ENCODE results near the gene AMMECR1. TPM values are rescaled to one million over a fixed set of nuclear protein-coding genes. Genes with fewer than 3 reads are reported as not detected.

Gene AMMECR1
- total RNA-seq, 1 donor from 2014 or later = 12.5 TPM

DNA sequence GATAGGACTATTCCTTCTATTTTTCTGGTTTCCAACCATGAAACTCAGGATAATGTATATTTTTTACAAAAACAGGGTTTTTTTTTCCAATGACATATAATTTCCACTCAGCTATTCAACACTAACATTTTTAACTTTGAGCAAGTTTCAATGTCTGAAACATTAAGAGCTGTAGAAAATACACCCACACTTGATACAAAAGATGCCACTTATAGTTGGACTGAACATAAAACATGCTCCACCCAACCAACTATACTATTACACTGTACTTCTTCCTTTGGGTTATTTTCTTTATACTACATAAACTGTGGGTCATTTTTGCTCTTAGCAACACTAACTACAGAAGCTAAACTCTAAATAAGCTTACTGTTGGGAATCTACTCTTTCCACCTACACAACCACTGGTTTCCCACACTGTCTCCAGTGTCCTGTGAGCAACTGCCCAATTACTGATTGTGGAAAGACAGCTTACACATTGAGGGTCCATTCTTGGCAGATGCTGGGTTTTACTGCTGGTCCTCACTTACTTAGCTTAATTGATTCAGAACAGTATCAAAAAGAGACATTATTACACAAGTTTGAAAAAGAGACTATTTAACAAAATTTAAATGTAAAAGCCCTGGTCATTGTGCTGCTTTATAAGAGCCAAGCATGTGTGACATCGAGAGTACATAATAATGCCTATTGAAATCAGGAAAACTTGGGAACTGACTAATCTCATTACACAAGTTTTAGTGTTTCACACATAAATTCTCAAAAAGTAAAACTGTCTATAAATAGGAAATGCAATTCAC, 6.3 kb downstream of the AMMECR1 start:
- DNase-seq (ENCODE audit: low read depth) = no peak

DNA sequence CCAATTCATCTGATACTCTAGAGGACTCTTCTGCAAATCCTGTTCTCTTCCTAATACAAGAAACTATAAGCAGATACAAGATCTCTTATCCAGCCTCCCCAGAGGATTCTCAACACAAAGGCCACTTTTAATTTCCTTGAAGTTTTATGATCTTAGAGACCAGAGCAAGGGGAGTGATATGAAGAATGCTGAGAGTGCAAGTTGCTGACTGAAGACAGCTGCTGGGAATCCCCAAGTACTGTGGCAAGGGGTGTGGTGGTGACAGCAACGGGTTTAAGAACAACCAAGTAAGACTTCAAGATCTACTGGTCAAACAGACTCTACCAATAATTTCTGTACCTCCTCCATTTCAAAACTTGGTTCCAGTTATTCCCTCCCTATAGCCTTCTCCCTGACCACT, 7.0 kb downstream of the AMMECR1 start:
- DNase-seq (ENCODE audit: low read depth) = peak; percentile 62

DNA sequence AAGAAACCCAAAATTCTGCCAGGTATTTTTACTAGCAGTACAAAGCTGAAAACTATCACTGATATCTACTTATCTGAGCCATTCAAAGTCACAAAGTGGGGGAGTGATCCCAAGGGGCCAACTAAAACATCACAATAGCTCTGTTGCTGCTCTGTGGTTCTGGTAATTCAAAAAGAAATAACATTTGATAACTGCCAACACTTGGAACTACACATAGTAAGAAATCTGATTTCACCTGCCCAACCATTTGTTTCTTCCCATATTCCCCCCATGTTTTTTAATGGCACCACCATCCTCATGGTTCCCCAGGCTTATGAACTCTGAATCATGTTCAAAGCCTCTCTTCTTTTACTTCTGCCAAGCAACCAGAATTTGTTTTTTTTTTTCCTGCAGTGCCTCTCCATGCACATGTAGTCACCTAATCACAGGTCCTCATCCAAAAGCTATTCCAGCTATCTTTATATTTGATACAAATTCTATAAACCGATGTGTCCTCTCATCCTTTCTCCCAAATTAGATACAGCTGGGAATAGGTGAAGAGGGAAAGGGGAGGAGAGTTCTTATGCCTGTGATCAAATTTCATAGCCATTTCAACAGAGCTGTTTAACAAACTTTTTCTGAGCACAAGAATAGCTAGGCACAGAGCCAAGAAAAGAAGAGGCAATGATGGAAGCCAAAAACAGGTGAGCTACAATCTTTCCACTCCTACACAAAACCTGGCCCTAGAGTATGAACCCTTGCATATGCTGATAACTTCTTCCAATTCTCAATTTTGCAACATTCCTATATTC, 7.7 kb downstream of the AMMECR1 start:
- DNase-seq (ENCODE audit: low read depth) = peak; percentile 19

DNA sequence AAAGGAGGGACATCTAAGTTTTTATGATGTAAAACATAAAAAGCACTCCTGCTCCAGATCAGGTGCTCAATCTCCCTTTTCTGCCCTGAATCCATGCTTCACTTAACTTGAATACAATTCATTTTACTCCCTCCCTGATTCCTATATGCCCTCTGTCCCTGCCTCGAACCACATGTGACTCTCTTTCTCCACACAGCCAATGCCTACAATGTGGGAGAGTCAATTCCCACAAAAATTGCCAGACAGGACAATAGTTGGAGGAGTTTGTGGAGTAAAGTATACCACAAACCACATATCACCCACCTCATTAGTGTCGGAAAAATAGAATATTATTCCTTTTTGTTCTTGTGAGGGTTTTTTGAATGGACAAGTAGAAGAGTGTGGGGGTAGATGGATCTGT, 9.7 kb downstream of the AMMECR1 start:
- DNase-seq (ENCODE audit: low read depth) = no peak

GRCh38 chrX:110304884-110305283, 13.0 kb downstream of the AMMECR1 start:
- DNase-seq (ENCODE audit: low read depth) = no peak

GRCh38 chrX:110304371-110304770, 13.5 kb downstream of the AMMECR1 start:
- no peak for DNase-seq (ENCODE audit: low read depth)

DNA sequence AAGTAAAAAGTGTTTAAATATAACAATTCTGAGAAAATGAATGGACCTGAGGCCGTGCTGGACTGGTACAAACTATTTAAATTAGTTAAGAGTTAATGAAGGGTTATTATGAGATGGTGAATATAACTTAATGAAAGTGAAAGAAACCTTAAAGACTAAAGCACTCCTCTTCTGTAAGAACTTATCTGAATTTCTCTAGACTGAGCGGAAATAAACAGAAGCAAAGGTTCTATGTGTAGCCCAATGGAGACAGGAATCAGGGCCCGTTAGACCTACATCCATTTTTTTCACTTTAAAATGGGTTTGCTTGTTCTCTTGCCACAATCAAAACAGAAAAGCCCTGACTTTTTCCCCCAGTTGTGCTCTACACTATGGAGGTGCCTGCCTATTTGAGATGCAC, 14.9 kb downstream of the AMMECR1 start:
- DNase-seq (ENCODE audit: low read depth) = no peak

DNA sequence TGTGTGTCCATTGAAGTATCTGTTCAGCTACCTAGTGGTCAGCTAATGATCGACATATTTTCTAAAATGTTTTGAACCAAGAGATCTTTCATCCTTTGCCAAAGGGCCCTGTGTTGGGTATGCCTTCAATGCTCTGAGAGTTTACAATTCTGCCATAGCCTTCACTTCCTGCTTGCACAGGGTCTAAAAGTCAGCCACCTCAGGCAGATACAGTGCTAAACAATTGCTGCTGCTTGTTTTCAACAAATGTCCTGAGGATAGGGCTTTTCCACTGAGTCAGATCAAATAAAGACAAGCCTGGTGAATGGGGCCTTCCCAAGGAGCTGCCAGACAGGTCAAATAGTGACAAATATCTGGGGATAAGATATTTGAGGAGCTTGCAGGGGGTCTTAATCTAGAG, 16.7 kb downstream of the AMMECR1 start:
- no peak for DNase-seq (ENCODE audit: low read depth)

DNA sequence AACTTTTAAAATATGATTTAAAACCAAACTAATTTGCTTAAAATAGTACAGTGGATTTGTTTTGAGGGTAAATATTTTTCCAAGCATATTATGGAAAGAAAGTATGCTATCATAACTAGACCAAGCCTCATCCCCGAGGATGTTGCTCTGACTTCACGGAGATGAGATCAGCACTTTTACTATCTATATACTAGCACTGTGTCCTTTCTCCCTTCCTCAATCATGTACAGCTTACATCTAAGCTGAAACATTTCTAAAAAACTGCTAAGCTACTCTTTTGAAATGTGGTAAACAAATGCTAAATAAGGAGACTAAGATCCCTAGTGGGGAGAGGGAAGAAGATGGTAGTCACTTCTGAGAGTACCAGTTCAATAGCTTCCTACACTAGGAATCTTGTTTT, 23.8 kb downstream of the AMMECR1 start:
- DNase-seq (ENCODE audit: low read depth) = no peak

- no peak for DNase-seq (ENCODE audit: low read depth)
Measured at GRCh38 chrX:110293658-110294057, 24.2 kb downstream of the AMMECR1 start.

DNA sequence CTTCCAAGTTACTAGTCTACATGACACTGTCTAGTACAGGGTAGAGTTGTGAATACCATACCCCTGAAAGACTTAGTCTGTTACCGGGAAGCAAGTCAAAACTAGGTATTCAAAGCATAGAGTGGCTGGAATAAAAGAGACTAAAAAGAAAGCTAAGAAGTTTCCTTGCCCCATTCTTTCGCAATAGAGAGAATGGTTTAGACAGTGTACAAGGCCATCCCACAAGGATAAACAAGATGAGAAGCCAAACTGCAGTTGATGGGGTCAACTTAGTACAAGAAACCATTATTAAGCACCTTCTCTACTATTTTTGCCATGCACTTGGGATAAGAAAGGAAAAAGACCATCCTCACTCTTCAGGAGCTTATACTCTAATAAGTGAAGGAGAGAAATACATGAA, 30.3 kb downstream of the AMMECR1 start:
- DNase-seq (ENCODE audit: low read depth) = no peak

- peak; percentile 26 for DNase-seq (ENCODE audit: low read depth)
Measured at GRCh38 chrX:110286106-110286505, 31.8 kb downstream of the AMMECR1 start.

- peak; percentile 49 for DNase-seq (ENCODE audit: low read depth)
Measured at GRCh38 chrX:110284159-110284558, 33.7 kb downstream of the AMMECR1 start.

DNA sequence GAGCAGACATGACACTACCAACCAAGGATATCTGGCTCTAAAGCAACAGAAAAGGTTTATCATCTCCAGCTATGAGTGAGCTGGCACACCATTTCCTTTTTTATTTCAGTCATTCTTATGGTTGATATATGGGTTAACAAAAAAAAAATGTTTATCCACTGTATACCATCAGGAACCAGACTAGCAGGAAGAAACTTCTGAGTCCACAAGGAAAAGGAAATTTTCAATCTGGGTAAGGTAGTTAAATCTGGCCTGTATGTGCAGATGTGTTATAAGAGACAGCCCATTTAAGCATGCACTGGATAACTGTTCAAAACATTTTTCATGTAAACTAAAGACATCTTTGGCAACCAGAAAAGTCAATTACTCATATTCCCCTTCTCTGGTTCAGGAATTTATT, 35.0 kb downstream of the AMMECR1 start:
- no peak for DNase-seq (ENCODE audit: low read depth)

- DNase-seq (ENCODE audit: low read depth) = no peak
Measured at GRCh38 chrX:110281377-110281776, 36.5 kb downstream of the AMMECR1 start.

DNA sequence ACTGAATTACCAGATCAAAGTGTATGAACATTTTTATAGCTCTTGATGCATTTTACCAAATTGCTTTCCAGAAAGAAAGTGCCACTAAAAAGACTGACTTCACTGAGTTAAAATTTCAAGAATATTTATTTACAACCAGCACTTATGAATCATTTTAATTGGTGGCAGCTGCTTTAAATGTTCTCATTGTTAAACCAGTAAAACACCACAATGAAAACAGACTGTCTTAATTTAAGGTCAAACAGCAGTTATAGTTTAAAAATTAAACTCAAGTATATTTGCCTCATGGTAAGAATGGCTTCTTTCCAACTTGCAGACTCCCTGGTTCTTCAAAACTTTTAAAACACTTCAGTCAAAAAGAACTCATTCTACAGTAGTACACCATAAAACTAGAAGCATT, 36.9 kb downstream of the AMMECR1 start:
- peak; percentile 31 for DNase-seq (ENCODE audit: low read depth)

DNA sequence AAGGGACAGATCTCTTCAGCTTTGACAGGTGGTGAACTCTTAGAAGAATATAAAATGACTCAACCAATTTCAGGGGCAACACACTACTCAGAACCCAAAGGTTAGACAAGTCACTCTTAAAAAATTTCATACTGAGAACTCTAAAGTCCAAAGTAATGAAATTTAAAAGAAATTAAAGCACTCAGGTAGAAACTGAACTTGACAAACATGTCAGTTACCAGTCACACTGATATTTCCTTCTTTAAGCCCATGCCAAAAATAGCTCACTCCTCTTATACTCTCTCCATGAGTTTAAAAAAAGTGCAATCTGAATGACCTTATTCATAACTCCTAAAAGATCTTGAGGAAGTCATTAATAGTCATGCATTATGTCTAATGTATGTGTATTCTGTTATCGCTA, 40.3 kb downstream of the AMMECR1 start:
- DNase-seq (ENCODE audit: low read depth) = no peak

- no peak for DNase-seq (ENCODE audit: low read depth)
Measured at GRCh38 chrX:110276778-110277177, 41.1 kb downstream of the AMMECR1 start.

GRCh38 chrX:110268886-110269285, 49.0 kb downstream of the AMMECR1 start:
- DNase-seq (ENCODE audit: low read depth) = no peak

DNA sequence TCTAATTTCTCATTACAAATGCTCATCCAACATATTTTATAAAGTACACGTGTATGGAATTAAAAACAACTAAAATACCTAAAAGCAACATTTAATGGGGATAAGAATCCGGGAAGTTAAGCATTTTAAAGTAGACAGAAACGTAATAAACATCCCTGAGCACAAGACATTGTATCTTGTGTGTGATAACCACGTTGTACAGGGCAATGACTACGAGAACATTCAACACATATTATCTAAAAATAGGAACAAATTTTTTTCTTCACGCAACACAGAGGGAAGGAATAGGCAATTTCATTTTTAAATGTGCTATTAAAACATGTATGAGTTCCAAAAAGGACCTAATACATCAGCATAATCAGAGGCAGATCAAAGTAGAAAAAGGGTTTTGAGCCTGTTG, 49.5 kb downstream of the AMMECR1 start:
- no peak for DNase-seq (ENCODE audit: low read depth)

- no peak for DNase-seq (ENCODE audit: low read depth)
Measured at GRCh38 chrX:110267874-110268273, 50.0 kb downstream of the AMMECR1 start.

DNA sequence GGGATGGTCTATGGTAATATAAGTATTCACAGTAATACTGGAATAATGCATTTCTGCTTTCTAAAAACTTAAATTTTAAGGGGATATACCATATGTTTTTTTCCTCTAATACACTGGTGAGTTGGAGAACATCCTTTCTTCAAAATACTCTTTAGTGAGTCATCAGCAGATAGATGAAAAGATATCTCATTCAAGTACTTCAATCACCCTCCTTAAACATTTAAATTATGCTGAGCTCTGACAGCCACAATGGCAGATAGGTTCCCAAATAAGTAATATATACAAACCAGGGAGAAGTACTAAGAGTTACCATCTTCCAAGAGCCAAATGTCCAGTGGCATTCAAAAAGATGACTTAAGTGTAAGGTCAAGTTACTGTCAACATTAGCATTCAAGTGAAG, 52.2 kb downstream of the AMMECR1 start:
- DNase-seq (ENCODE audit: low read depth) = no peak

DNA sequence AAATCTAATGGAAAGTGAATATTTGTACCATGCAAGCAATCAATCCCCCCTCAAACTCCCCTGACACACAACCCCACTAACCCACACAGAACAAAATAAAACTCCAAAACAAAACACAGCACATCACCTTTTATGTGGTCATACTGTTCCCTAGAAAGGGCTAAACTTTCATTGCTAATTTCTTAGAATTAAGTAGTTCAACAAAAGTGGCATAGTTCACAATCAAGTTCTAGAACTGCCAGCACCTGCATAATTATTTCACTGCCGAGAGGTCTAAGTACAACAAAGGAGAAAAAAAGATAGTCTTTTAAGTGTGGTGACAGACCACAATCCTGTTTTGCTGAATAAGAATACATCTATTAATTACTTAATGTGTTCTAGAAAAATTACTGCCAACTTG, 58.8 kb downstream of the AMMECR1 start:
- DNase-seq (ENCODE audit: low read depth) = no peak

Measured in myocyte (in vitro differentiated cells).